GM21576 (cell line): ENCODE data around the gene ZNF488.

Experiments
- ATAC-seq: cut with Tn5 transposase; IDR thresholded peaks from one replicate; pipeline ENCODE4 v1.9.1; 2021; ENCODE audit warnings: mild to moderate bottlenecking, moderate library complexity; ENCODE audit not compliant: unreplicated experiment

Gene ZNF488

GRCh38 chr10:47367646-47368045 is 16.4 kb downstream of the ZNF488 start:
- ATAC-seq = no peak

- ATAC-seq = no peak
Measured at GRCh38 chr10:47366731-47367460, 17.2 kb downstream of the ZNF488 start.

GRCh38 chr10:47366181-47366631 is 17.9 kb downstream of the ZNF488 start:
- ATAC-seq = no peak

GRCh38 chr10:47365431-47366180 is 18.5 kb downstream of the ZNF488 start:
- ATAC-seq = no peak

- no peak for ATAC-seq
Measured at GRCh38 chr10:47364911-47365310, 19.2 kb downstream of the ZNF488 start.

- ATAC-seq = no peak
Measured at GRCh38 chr10:47364366-47364765, 19.7 kb downstream of the ZNF488 start.

- ATAC-seq = no peak
Measured at GRCh38 chr10:47363781-47364180, 20.3 kb downstream of the ZNF488 start.

GRCh38 chr10:47362199-47362598 is 21.9 kb downstream of the ZNF488 start:
- no peak for ATAC-seq

GRCh38 chr10:47361293-47361692 is 22.8 kb downstream of the ZNF488 start:
- no peak for ATAC-seq

GRCh38 chr10:47360419-47361040 is 23.6 kb downstream of the ZNF488 start:
- no peak for ATAC-seq

GRCh38 chr10:47359626-47360418 is 24.3 kb downstream of the ZNF488 start:
- no peak for ATAC-seq

GRCh38 chr10:47359101-47359500 is 25.0 kb downstream of the ZNF488 start:
- no peak for ATAC-seq

- no peak for ATAC-seq
Measured at GRCh38 chr10:47358457-47358856, 25.6 kb downstream of the ZNF488 start.

GRCh38 chr10:47357911-47358310 is 26.2 kb downstream of the ZNF488 start:
- ATAC-seq = no peak

GRCh38 chr10:47357131-47357582 is 26.9 kb downstream of the ZNF488 start:
- no peak for ATAC-seq

- no peak for ATAC-seq
Measured at GRCh38 chr10:47356708-47357107, 27.4 kb downstream of the ZNF488 start.

GRCh38 chr10:47354900-47355299 is 29.2 kb downstream of the ZNF488 start:
- no peak for ATAC-seq

GRCh38 chr10:47354165-47354564 is 29.9 kb downstream of the ZNF488 start:
- no peak for ATAC-seq

GRCh38 chr10:47353351-47353750 is 30.7 kb downstream of the ZNF488 start:
- no peak for ATAC-seq

- ATAC-seq = no peak
Measured at GRCh38 chr10:47351899-47352815, 31.9 kb downstream of the ZNF488 start.
